Adipose tissue (tissue), 3 donors: ENCODE measurements around the gene DMAC2L. TPM values are rescaled to one million over a fixed set of nuclear protein-coding genes. Genes with fewer than 3 reads are reported as not detected.
"Not testable (repeated sequence)": the region's sequence is repeated elsewhere in the genome, so short reads cannot be mapped to it uniquely, and the experiment has no call there.

Source experiments
- H3K27ac ChIP-seq: one replicate; pipeline ENCODE4 v1.5.1; 2013; ENCODE audit warnings: low read depth, low read length
- WGBS, 3 donors: extraction: QIAGEN DNeasy Blood & Tissue Kit; methylation state at CpG; one replicate each; pipeline ENCODE4 v1.1.7; 2013; 5-methylcytosine and 5-hydroxymethylcytosine counted together
- polyA plus RNA-seq, 3 donors: library from polyadenylated mRNA; stranded (reverse); fragments of 200-250 nt; gene quantifications; one replicate each; pipeline ENCODE4 v1.2.3, GENCODE V29; 2013
- donor health status: healthy with polysubstance abuse.
- donor health status: Bipolar disorder and iron deficiency.
- donor health status: healthy.

Gene DMAC2L
- polyA plus RNA-seq, 3 donors, result 12.4 to 24.0 (median 14.6) TPM

DNA sequence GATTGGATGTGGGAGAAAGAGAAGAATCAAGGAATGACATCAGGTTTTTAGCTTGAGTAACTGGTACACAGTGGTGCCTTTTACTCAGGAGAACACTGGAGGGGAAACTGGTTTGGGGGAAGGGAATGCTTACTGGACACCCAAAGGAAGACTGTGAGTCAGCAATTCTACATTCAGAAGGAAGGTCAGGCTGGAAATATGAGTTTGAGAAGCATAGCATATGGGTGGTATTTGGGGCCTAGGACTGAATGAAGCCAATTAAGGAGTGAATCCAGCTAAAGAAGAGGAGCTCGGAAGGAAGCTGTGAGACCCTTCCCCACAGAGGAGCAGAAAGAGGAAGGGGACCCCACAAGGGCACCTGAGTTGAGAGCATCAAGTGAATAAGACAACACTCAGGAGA is 35.4 kb downstream of the DMAC2L start:
- no peak overlapping the region for H3K27ac ChIP-seq

DNA sequence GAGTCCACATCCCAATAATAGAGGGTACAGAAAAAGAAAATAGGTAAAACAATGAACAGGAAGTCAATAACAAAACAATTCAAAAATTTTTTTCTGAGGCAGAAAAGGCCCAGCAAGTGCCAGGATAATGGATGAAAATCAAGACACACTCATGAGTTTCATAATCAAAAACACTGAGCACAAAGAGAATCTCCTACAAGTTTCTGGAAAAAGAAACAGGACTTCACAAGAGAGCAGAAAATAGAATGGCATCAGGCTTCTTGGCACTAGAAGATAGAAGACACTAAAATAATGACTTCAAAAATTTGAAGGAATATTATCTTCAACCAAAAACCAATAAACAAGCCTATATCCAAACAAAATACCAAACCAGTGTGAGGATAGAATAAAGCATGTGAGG is 36.8 kb downstream of the DMAC2L start:
- H3K27ac ChIP-seq, result no peak overlapping the region

More for the DNA sequence above, 35.4 kb downstream of the DMAC2L start:
- WGBS, 3 donors, result 45 to 93% (median 88%) methylated on average over 1 of the region's 1 CpG

DNA sequence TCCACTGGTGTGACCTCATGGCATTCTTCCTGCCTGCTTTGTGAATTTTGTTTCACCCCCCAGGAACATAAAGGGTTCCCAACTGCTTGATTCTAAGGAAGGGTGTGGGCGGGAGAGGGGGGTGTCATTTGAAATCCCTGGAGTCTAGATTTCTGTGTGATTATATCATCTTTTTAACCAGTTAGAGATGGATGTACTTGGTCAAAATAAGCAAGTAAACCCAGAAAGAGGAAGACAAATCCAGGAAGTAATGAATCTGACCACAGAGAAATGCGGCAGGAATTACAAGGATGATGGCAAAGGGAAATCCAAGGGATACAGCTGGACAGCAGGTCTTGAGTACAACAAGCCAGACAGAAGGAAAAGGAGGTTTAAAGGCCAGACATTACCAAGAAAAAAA is 38.9 kb downstream of the DMAC2L start:
- 56 to 84% (median 63%) methylated on average over 2 of the region's 2 CpGs for WGBS, 3 donors
- no peak overlapping the region for H3K27ac ChIP-seq

DNA sequence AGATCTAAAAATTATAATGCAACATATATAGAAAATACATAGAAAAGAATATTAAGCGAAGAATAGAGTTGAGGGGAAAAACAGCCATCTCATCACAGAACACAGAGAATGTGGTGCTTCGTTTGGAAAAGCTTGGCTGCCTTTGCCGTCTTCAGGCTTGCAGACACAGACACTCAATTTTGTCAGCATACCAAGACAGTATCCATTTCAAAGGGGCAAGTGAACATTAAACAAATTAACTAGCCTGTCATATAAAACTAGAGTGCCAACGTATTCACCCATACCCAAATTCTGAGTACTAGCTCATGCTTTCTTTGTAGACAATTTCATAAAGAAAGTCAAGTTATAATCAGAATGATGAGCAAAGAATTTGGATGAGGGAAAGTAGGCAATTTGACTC is 40.5 kb downstream of the DMAC2L start:
- no peak overlapping the region for H3K27ac ChIP-seq
- WGBS, 3 donors, result 75 to 88% (median 82%) methylated on average over 4 of the region's 4 CpGs

DNA sequence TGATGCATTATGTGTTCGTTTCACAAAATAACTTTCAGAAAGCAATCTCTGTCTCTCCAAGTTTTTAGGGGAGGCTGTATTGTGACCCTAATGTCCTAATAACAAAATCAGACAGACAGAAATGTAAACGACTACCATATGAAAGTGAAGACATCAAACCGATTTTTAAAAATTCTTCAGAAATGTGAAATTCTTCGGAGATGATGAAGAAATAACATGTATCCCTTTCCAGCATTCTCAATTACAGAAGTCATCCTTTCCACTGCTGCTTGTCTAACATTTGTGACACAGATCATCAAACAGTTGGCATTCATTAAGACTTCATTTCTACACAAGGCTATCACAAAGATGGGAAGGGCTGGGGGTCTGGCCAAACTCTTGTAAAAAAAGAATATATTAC is 41.0 kb downstream of the DMAC2L start:
- WGBS, 3 donors, result 79 to 86% (median 85%) methylated on average over 4 of the region's 4 CpGs
- no peak overlapping the region for H3K27ac ChIP-seq

DNA sequence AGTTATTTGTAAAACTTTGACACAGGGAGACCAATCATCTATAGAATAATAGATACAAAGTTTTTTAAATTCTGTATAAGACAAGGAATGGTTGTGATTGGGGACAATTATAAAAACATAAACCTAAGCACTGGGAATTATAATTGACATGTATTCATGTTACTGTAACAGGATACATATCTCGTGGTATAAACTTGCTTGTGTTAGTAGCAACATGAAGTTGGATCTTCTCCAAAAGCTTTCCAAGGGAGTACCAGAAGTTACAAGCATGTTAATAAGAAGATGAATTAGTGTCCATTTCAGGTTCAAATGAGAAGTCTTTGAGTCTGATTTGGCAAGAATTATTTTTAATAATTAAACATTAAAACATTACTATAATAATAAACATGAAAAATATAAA is 42.4 kb downstream of the DMAC2L start:
- WGBS, 3 donors, result 25 to 84% (median 63%) methylated on average over 1 of the region's 1 CpG

DNA sequence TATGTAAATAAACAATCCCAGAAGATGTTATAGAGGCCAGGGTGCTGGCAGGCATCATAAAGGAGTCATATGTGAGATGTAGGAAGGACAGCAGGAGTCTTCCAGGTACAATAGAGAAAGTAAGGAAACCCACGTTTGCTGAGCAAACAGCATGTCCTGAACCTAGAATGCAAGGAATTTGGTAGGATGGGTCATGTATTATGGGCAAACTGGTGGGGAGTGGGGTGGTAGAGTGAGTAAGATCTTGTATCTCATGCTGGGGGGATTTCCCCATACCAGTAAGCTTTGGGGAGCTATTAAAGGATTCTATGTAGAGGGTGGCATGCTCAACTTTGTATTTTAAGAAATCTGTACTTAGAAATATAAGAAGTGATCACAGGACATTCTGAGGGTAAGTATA is 43.6 kb downstream of the DMAC2L start:
- H3K27ac ChIP-seq, result no peak overlapping the region
- WGBS, 3 donors, result 89 to 100% (median 91%) methylated on average over 1 of the region's 1 CpG

More for the DNA sequence above, 42.4 kb downstream of the DMAC2L start:
- H3K27ac ChIP-seq, result no peak overlapping the region

DNA sequence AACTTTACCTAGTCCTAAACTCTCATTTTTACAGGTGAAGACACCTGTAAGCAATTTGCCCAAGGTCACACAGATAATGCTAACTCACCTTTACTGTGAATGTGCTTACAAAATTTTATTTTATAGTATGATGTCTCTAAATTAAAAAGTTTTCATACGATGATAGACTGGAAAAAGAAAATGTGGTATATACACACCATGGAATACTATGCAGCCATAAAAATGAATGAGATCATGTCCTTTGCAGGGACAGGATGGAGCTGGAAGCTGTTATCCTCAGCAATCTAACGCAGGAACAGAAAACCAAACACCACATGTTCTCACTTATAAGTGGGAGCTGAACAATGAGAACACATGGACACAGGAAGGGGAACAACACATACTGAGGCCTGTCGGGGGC is 44.2 kb downstream of the DMAC2L start:
- H3K27ac ChIP-seq, result not testable (repeated sequence)
- WGBS, 3 donors, result 77 to 88% (median 81%) methylated on average over 3 of the region's 3 CpGs

DNA sequence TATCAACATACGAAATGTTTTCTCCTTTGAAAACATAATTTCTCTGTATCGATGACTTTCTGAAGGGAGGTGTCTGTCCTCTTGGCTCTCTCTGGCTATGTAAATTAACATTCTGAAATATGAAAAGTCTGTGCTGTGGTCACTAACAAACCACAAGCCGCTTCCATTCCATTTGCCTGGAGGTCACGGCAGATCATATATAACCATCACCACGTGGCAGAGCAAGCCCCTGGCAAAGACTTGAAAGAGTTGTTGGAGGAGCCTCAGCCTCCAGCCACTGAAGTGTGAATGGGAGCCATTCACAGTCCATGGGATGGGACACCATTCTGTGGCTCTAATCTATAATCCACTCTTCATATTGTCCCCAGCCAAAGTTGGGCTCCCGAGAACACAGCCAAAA is 45.0 kb downstream of the DMAC2L start:
- no peak overlapping the region for H3K27ac ChIP-seq
- WGBS, 3 donors, result 75 to 91% (median 84%) methylated on average over 6 of the region's 6 CpGs

DNA sequence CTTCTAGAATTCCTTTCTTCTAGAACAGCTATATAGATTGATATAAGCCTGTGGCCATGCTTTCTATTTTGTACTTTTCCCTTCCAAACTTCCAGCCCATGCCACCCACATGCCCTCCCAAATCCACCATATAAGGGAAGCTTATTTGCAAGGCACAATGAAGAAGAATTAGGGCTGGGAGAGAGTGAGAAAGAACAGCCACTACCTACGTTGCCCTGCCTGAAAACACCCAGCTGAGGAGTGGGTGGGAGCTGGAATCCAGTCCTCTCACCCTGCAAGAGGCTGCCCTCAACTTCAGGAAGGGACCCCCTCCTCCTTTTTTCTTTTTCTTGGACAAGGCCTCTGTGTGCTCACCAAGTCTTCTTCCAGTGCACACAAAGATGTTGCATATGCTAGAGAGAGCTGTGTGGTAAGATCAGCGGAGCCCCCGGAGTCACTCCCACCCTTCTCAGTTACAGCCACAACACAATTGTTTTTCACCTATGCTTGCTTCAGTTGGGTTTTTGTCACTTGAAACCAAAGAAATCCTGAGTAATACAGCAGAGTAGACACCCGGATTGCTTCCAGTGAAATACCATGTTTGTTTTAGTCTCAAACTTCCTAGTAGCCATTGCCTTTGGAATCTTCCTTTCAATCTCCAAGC is 45.8 kb downstream of the DMAC2L start:
- WGBS, 3 donors, result 91 to 98% (median 95%) methylated on average over 4 of the region's 4 CpGs
- H3K27ac ChIP-seq, result no peak overlapping the region

DNA sequence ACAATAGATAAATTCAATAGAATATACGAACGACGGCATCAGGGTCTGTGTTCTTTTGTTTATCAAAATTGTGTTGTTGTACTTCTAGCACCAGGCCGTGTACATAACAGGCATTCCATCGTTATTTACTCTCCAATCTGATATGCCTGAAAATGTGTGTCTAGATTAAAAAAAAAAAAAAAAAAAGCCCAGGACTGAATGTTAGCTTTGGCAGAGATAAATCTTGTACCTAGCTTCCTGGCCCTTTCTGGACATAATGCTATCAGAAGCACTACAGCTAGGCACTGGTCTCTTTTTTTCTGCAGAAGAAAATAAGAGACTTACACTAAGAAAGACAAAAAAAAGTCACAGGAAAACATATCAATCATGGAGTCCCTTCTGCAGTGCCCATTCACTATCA is 47.5 kb downstream of the DMAC2L start:
- WGBS, 3 donors, result 40 to 97% (median 86%) methylated on average over 5 of the region's 5 CpGs
- H3K27ac ChIP-seq, result no peak overlapping the region

DNA sequence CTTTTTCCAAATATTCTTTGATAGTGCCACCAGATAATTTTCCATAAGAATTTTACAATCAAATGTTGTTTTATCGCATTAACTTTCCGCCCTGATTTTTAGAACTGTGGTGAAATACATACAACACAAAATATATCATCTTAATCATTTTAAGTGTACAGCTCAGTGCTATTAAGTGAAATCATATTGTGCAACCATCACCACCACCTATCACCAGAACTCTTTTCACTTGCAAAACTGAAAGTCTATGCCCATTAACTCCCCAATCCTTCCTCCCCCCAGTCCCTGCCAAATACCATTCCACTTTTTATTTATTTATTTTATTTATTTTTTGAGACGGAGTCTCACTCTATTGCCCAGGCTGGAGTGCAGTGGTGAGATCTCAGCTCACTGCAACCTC is 48.0 kb downstream of the DMAC2L start:
- WGBS, 3 donors, result 84 to 95% (median 88%) methylated on average over 3 of the region's 3 CpGs
- H3K27ac ChIP-seq, result no peak overlapping the region

DNA sequence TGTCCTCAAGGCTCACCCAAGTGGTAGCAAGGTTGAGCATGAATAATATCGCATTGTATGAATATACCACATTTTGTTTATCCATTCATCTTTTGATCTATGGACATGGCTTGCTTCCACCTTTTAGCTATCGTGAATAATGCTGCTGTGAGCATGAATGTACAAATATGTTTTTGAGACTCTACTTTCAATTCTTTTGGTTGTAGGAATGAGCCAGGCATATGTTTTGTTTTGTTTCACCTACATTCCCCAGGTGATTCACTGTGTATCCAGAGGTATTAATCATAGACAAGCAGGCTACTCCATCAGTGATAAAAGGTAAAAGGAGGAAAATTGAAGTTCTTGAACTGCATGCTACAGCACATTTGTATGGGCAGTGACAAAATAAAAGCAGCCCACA is 48.7 kb downstream of the DMAC2L start:
- 86 to 92% (median 92%) methylated on average over 2 of the region's 2 CpGs for WGBS, 3 donors
- H3K27ac ChIP-seq, result no peak overlapping the region

DNA sequence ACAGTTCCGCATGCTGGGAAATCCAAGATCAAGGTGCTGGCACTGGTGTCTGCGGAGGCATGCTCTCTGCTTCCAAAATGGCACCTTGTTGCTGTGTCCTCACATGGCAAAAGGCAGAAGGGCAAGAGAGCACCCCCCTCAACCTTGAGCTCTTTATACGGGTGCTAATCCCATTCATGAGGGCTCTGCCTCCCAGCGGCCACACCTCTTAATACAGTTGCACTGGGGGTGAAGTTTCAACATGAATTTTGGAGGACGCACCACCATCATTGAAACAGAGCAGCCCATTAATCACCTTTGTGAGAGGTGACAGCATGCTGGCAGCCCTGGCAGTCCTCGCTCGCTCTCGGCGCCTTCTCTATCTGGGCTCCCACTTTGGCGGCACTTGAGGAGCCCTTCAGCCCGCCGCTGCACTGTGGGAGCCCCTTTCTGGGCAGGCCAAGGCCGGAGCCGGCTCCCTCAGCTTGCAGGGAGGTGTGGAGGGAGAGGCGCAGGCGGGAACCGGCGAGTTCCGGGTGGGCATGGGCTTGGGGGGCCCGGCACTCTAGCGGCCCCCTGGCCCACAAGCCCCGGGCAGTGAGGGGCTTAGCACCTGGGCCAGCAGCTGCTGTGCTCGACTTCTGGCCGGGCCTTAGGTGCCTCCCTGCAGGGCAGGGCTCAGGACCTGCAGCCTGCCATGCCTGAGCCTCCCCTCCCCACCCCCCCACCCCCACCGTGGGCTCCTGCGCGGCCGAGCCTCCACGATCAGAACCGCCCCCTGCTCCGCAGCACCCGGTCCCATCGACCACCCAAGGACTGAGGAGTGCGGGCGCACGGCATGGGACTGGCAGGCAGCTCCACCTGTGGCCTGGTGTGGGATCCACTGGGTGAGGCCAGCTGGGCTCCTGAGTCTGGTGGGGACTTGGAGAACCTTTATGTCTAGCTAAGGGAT is 49.6 kb downstream of the DMAC2L start:
- H3K27ac ChIP-seq, result not testable (repeated sequence)
- WGBS, 3 donors, result 95 to 98% (median 97%) methylated on average over 28 to 36 of the region's 36 CpGs

DNA sequence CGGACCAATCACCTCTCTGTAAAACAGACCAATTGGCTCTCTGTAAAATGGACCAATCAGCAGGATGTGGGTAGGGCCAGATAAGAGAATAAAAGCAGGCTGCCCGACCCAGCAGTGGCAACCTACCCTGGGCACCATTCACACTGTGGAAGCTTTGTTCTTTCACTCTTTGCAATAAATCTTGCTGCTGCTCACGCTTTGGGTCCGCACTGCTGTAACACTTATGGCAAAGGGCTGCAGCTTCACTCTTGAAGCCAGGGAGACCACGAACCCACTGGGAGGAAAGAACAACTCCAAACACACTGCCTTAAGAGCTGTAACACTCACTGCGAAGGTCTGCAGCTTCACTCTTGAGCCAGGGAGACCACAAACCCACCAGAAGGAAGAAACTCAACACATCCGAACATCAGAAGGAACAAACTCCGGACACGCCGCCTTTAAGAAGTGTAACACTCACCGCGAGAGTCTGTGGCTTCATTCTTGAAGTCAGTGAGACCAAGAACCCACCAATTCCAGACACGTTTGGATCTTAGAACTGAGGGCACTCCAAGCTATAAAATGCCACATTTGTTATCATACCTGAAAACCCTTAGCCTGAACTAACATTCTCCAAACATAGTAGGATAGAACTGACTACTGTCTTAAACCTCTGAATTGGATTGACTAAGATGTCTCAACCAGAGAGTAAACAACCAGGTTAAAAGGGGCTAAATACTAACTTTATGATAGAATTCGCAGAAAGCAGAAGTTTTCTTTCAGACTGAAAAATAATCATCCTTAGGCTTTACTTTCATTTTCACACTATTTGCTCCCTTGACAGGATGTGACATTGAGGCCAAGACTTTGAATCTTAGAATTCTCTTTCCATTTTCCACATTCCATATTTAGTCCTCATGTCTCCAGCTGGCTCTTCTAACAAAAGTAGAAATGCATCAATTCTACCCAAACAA is 50.9 kb downstream of the DMAC2L start:
- H3K27ac ChIP-seq, result no peak overlapping the region
- 51 to 86% (median 59%) methylated on average over 14 of the region's 14 CpGs for WGBS, 3 donors

DNA sequence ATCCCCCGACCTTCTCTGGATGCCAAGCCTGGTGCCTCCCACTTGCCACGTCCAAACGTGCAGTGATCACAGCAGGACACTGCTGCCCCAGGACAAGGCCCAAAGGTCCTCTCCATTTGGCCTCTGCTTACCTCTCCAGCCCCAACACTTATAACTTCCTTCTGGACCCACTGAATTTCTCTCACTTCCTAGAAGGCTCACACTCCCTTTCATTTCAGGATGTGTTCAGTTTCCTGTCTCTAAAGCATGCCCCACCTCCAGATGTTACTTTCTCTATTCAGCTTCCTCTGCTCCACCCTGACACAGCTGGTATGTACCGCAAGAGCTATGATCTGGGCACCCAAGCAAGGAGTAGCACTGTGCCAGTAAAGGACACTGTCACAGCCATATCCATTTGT is 51.6 kb downstream of the DMAC2L start:
- WGBS, 3 donors, result 7 to 71% (median 13%) methylated on average over 4 of the region's 4 CpGs

DNA sequence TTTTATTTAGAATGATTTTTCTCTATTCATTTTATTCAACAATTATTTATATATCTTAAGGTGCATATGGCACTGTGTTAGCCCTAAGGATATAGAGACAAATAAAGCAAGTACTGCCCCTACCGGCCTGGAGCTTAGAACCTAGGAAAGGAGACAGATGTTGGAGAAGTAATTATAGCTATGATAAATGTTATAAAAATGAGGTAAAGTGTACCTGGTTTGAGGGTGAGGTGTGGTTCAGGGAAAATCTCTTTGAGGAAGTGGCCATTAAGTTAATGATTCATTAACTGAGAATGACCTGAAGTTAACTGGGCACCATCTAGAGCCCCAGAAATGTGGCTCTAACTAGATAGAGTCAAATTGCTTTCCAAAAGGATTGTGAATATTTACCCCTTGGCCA is 52.7 kb downstream of the DMAC2L start:
- H3K27ac ChIP-seq, result no peak overlapping the region
- 34 to 90% (median 82%) methylated on average over 1 of the region's 1 CpG for WGBS, 3 donors

More for the DNA sequence above, 51.6 kb downstream of the DMAC2L start:
- no peak overlapping the region for H3K27ac ChIP-seq

DNA sequence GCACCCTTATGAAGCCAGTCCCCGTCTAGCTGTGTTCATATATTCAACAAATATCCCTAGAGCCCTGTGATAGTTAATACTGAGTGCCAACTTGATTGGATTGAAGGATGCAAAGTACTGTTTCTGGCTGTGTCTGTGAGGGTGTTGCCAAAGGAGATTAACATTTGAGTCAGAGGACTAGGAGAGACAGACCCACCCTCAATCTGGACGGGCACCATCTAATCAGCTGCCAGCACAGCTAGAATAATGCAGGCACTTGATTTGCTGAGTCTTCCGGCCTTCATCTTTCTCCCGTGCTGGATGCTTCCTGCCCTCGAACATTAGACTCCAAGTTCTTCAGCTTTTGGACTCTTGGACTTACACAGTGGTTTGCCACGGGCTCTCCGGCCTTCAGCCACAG is 53.4 kb downstream of the DMAC2L start:
- 74 to 86% (median 84%) methylated on average over 7 of the region's 7 CpGs for WGBS, 3 donors
- not testable (repeated sequence) for H3K27ac ChIP-seq

DNA sequence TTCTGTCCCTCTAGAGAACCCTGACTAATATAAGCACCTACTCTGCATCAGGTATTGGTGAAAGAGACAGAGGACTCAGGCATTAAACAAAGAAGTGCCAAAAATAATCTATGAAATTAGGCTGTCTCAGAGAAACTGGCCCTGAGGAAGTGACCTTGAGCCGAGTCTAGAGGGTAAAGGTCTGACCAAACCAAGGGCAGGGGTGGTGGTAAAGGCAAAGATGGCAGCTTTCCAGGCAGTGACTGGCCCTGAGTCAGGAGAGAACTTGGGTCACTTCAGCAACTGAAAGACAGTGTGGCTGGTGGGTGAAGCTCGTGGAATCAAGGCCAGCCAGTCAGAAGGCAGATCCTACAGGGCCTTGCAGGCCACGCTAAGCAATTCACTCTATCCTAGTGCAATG is 54.0 kb downstream of the DMAC2L start:
- no peak overlapping the region for H3K27ac ChIP-seq
- WGBS, 3 donors, result 46 to 83% (median 75%) methylated on average over 3 of the region's 3 CpGs
